K562 (cell line): ENCODE data around the gene USH2A.

ENCODE experiments used
- FOXJ3 ChIP-seq: sonication (generic); formaldehyde crosslinking; IDR thresholded peaks from 2 replicates; pipeline ENCODE4 v1.4.0; 2020; ENCODE audit warnings: mild to moderate bottlenecking, missing genetic modification reagents
- HDAC2 ChIP-seq: fragments of 450-650 bp; IDR thresholded peaks from 2 replicates; pipeline ENCODE4 v1.6.1; 2016; ENCODE audit warnings: mild to moderate bottlenecking
- KDM1A ChIP-seq, 2 experiments: fragments of 450-650 bp; IDR thresholded peaks; 2 replicates each; pipeline ENCODE4 v1.6.1; 2016; ENCODE audit warnings: mild to moderate bottlenecking in 2 of 2
- POLR2A ChIP-seq: fragments of 450-650 bp; conservative IDR thresholded peaks from 2 replicates; pipeline ENCODE4 v1.6.1; 2016
- RFX1 ChIP-seq: fragments of 450-650 bp; IDR thresholded peaks from 2 replicates; pipeline ENCODE4 v1.6.1; 2016; ENCODE audit warnings: mild to moderate bottlenecking, moderate library complexity
- SMC3 ChIP-seq: conservative IDR thresholded peaks from 2 replicates; pipeline ENCODE4 v1.6.1; 2011; ENCODE audit warnings: low read depth, low read length, improper control_type of control experiment; ENCODE audit not compliant: insufficient read depth
- ZBTB43 ChIP-seq: sonication (generic); formaldehyde crosslinking; IDR thresholded peaks from 2 replicates; pipeline ENCODE4 v1.8.0; 2023; ENCODE audit warnings: mild to moderate bottlenecking, missing genetic modification reagents
- TF ChIP-seq, protein P1 (sequence below), 3 experiments: IDR thresholded peaks in 2 of 3; conservative IDR thresholded peaks in 1 of 3; 2 replicates each; pipeline ENCODE4 v1.5.1; 2011 to 2012; ENCODE audit warnings: low read length in 3 of 3, mild to moderate bottlenecking in 3 of 3, control low read depth in 2 of 3, improper control_type of control experiment in 1 of 3, inconsistent platforms in 1 of 3, low read depth in 1 of 3, mixed read lengths in 1 of 3, moderate library complexity in 1 of 3; ENCODE audit not compliant: insufficient read depth in 2 of 3
- TF ChIP-seq, protein P2 (sequence below): sonication (generic); formaldehyde crosslinking; IDR thresholded peaks from 2 replicates; pipeline ENCODE4 v1.5.0; 2020; ENCODE audit warnings: missing genetic modification reagents
- TF ChIP-seq, protein P3 (sequence below): sonication (generic); formaldehyde crosslinking; IDR thresholded peaks from 2 replicates; pipeline ENCODE4 v1.8.0; 2022; ENCODE audit warnings: missing genetic modification reagents, mild to moderate bottlenecking, borderline replicate concordance

- no peak for TF ChIP-seq KDM1A (IDR thresholded peaks at IDR 0.05)
- TF ChIP-seq, protein P1, sequence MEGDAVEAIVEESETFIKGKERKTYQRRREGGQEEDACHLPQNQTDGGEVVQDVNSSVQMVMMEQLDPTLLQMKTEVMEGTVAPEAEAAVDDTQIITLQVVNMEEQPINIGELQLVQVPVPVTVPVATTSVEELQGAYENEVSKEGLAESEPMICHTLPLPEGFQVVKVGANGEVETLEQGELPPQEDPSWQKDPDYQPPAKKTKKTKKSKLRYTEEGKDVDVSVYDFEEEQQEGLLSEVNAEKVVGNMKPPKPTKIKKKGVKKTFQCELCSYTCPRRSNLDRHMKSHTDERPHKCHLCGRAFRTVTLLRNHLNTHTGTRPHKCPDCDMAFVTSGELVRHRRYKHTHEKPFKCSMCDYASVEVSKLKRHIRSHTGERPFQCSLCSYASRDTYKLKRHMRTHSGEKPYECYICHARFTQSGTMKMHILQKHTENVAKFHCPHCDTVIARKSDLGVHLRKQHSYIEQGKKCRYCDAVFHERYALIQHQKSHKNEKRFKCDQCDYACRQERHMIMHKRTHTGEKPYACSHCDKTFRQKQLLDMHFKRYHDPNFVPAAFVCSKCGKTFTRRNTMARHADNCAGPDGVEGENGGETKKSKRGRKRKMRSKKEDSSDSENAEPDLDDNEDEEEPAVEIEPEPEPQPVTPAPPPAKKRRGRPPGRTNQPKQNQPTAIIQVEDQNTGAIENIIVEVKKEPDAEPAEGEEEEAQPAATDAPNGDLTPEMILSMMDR (IDR thresholded peaks at IDR 0.05 in 2 of 3, conservative IDR thresholded peaks at IDR 0.05 in 1 of 3; ENCODE audit: insufficient read depth in 2 of 3, low read depth in 1 of 3, low read length in 3 of 3), result no peak
- TF ChIP-seq HDAC2, result no peak
- TF ChIP-seq ZBTB43, result no peak
- TF ChIP-seq FOXJ3 (CRISPR knock-in tag), result no peak
- TF ChIP-seq, protein P2, sequence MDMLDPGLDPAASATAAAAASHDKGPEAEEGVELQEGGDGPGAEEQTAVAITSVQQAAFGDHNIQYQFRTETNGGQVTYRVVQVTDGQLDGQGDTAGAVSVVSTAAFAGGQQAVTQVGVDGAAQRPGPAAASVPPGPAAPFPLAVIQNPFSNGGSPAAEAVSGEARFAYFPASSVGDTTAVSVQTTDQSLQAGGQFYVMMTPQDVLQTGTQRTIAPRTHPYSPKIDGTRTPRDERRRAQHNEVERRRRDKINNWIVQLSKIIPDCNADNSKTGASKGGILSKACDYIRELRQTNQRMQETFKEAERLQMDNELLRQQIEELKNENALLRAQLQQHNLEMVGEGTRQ (CRISPR knock-in tag), result no peak
- TF ChIP-seq SMC3, result no peak
- TF ChIP-seq, protein P3, sequence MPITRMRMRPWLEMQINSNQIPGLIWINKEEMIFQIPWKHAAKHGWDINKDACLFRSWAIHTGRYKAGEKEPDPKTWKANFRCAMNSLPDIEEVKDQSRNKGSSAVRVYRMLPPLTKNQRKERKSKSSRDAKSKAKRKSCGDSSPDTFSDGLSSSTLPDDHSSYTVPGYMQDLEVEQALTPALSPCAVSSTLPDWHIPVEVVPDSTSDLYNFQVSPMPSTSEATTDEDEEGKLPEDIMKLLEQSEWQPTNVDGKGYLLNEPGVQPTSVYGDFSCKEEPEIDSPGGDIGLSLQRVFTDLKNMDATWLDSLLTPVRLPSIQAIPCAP (CRISPR knock-in tag), result no peak
- TF ChIP-seq POLR2A, result no peak
- TF ChIP-seq RFX1, result no peak
Measured at GRCh38 chr1:215643592-215644321, 779.5 kb downstream of the USH2A start.
